ENCODE results near the gene ADAMTS9. TPM values are rescaled to one million over a fixed set of nuclear protein-coding genes. Genes with fewer than 3 reads are reported as not detected.

Gene ADAMTS9
- total and polyA plus RNA-seq, 10 of the 15 experiments (the other 5 are each of a cell fraction or from before 2014, with no cell fraction given), result 0.08 TPM; not detected in 9

DNA sequence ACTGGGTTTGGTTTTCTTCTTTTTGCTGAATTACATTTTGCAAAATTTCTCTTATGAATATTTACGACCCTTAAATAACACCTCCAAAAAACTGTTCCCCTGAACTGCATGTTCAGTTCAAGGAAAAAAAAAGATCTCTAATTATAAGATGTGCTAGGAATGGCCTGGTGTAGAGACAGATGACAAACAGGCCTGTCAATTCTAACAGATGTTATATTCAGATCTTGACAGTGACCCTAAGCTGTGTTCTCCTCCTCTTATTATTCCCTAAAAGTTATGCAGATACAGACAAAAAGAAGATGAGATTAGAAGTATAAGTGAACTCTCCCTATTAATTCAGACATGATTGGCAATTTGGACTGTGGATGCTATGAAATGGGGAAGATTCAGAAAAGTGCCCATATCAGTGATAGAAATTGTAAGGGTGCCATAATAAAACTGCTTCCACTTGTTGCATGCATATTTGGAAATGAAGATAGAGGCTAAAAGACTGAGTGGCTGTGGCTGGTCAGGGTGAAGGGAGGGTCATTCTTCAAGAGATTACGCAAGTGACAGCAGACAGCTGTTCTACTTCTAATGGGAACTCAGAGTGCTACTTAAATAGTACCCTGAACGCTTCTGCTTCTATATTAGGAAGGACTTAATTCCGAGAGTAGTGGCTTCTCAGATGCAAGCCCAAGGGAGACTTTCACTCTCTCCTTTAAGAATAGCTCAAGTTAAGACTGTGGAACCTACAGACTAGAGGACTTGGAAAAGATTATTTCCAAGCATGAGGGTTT lies 75.5 kb downstream of the ADAMTS9 start:
- no peak overlapping the region for H3K27ac ChIP-seq (ENCODE audit: control insufficient read depth, insufficient read depth)
- H3K79me2 ChIP-seq (ENCODE audit: control insufficient read depth, insufficient read depth, low read length), result no peaks in the 10 kb centered on the region
- no TSS peak for BruUV-seq (replicated peaks)
- 25% methylated on average over 4 of the region's 4 CpGs for WGBS (ENCODE audit: insufficient coverage, insufficient replicate concordance, low lambda C conversion rate, missing lambda C conversion rate)
- DNase-seq (ENCODE audit: low read depth, low spot score) (no peak), ATAC-seq (no peak), FAIRE-seq (no peak)
- ChIA-PET POLR2A (no interaction called here), CTCF (no interaction called here), SMC1A (ENCODE audit: uncharacterized antibody, unreplicated experiment) (no interaction called here), RAD21 (ENCODE audit: unreplicated experiment) (no interaction called here)
- H3K36me3 ChIP-seq (ENCODE audit: control insufficient read depth in 2 of 2, insufficient read depth in 2 of 2, low read length in 1 of 2), result no peaks in the 10 kb centered on the region
- H3K4me1 ChIP-seq (ENCODE audit: control insufficient read depth, insufficient read depth, low read length), result no peaks in the 10 kb centered on the region
- in situ Hi-C loops (cut with MboI), result no loop called here
- intact Hi-C loops (cut with micrococcal nuclease; ENCODE audit: unreplicated experiment), result no loop called here
- H2AFZ ChIP-seq (ENCODE audit: control insufficient read depth, low read depth, low read length), result no peak overlapping the region
- no peaks in the 10 kb centered on the region for H3K9me3 ChIP-seq (replicated peaks; ENCODE audit: control insufficient read depth, insufficient read depth, low read length)
- no peak overlapping the region for H3K4me2 ChIP-seq (ENCODE audit: control insufficient read depth, insufficient read depth)
- H3K4me3 ChIP-seq, result no peak overlapping the region
- H3K27me3 ChIP-seq (replicated peaks in 1 of 2; ENCODE audit: control insufficient read depth in 2 of 2, insufficient read depth in 2 of 2, low read length in 1 of 2), result no peaks in the 10 kb centered on the region
- TF ChIP-seq, protein P1, sequence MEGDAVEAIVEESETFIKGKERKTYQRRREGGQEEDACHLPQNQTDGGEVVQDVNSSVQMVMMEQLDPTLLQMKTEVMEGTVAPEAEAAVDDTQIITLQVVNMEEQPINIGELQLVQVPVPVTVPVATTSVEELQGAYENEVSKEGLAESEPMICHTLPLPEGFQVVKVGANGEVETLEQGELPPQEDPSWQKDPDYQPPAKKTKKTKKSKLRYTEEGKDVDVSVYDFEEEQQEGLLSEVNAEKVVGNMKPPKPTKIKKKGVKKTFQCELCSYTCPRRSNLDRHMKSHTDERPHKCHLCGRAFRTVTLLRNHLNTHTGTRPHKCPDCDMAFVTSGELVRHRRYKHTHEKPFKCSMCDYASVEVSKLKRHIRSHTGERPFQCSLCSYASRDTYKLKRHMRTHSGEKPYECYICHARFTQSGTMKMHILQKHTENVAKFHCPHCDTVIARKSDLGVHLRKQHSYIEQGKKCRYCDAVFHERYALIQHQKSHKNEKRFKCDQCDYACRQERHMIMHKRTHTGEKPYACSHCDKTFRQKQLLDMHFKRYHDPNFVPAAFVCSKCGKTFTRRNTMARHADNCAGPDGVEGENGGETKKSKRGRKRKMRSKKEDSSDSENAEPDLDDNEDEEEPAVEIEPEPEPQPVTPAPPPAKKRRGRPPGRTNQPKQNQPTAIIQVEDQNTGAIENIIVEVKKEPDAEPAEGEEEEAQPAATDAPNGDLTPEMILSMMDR (IDR thresholded peaks at IDR 0.05 in 2 of 3, conservative IDR thresholded peaks at IDR 0.05 in 1 of 3; ENCODE audit: control insufficient read depth in 2 of 3, extremely low read depth in 1 of 3, insufficient read depth in 1 of 3, low read depth in 3 of 3, low read length in 3 of 3), result no peak
- TF ChIP-seq MXI1 (IDR thresholded peaks at IDR 0.05; ENCODE audit: low read depth, low read length), result no peak
- TF ChIP-seq ZBED1 (IDR thresholded peaks at IDR 0.05; ENCODE audit: borderline replicate concordance), result no peak
- no peak for TF ChIP-seq ZNF687 (IDR thresholded peaks at IDR 0.05)
- TF ChIP-seq ESRRA (IDR thresholded peaks at IDR 0.05; ENCODE audit: low read length), result no peak
- TF ChIP-seq NR2C1 (IDR thresholded peaks at IDR 0.05), result no peak
- no peak for TF ChIP-seq CBX5 (IDR thresholded peaks at IDR 0.05; ENCODE audit: low read depth)
- TF ChIP-seq SRF (IDR thresholded peaks at IDR 0.05; ENCODE audit: low read depth in 2 of 2, low read length in 2 of 2), result no peak
- no peak for TF ChIP-seq RFX5 (IDR thresholded peaks at IDR 0.05; ENCODE audit: low read depth, low read length)
- no peak for TF ChIP-seq KDM1A (IDR thresholded peaks at IDR 0.05; ENCODE audit: borderline replicate concordance)
- no peak for TF ChIP-seq LARP7 (IDR thresholded peaks at IDR 0.05)
- no peak for TF ChIP-seq BCL11A (IDR thresholded peaks at IDR 0.05; ENCODE audit: low read depth, low read length)
- no peak overlapping the region for H3K9ac ChIP-seq (ENCODE audit: control insufficient read depth, insufficient read depth, low read length)
- no peaks in the 10 kb centered on the region for H4K20me1 ChIP-seq (ENCODE audit: control insufficient read depth, insufficient read depth)
